K562 (cell line): ENCODE data around the gene HS3ST1. TPM values are rescaled to one million over a fixed set of nuclear protein-coding genes. Genes with fewer than 3 reads are reported as not detected.

Source experiments
- ATF1 ChIP-seq, 2 experiments: fragments of 450-650 bp in 1 of 2; IDR thresholded peaks; 2 replicates each; pipeline ENCODE4 v1.6.1; 2016; ENCODE audit warnings: missing compliant biosample characterization in 1 of 2, missing genetic modification characterization in 1 of 2
- ELF4 ChIP-seq: fragments of 450-650 bp; formaldehyde crosslinking; IDR thresholded peaks from 2 replicates; pipeline ENCODE4 v1.4.0; 2022; ENCODE audit warnings: missing genetic modification characterization
- EP300 ChIP-seq: IDR thresholded peaks from 2 replicates; pipeline ENCODE4 v1.6.1; 2012; ENCODE audit warnings: low read length, improper control_type of control experiment
- NFIX ChIP-seq: fragments of 250-450 bp; sonication (Bioruptor Pico); IDR thresholded peaks from 2 replicates; pipeline ENCODE4 v1.4.0; 2020; ENCODE audit warnings: low read depth, mild to moderate bottlenecking, moderate library complexity
- NFRKB ChIP-seq: fragments of 450-650 bp; IDR thresholded peaks from 2 replicates; pipeline ENCODE4 v1.6.1; 2016; ENCODE audit warnings: low read depth
- NUFIP1 ChIP-seq: fragments of 450-650 bp; IDR thresholded peaks from 2 replicates; pipeline ENCODE4 v1.6.1; 2018; ENCODE audit not compliant: partially characterized antibody
- TSC22D4 ChIP-seq: fragments of 450-650 bp; IDR thresholded peaks from 2 replicates; pipeline ENCODE4 v1.6.1; 2016; ENCODE audit warnings: missing genetic modification characterization, missing biosample characterization, control low read depth
- ZNF197 ChIP-seq: fragments of 200-800 bp; sonication (Bioruptor generic); IDR thresholded peaks from 2 replicates; pipeline ENCODE4 v1.6.1; 2016; ENCODE audit warnings: low read depth, missing genetic modification characterization, missing compliant biosample characterization
- ZNF57 ChIP-seq: fragments of 450-650 bp; formaldehyde crosslinking; IDR thresholded peaks from 2 replicates; pipeline ENCODE4 v1.4.0; 2020; ENCODE audit warnings: mild to moderate bottlenecking, moderate library complexity
- polyA plus RNA-seq, 8 experiments: library from polyadenylated mRNA; depleted of rRNA in 4 of 8; stranded (reverse) in 5 of 8; unstranded in 3 of 8; fragments of >200 nt; fragmentation: Nextera tagmentation in 2 of 8; fragmentation: Illumina TruSeq in 1 of 8; extraction: Ambion mirVana in 2 of 8; extraction: Trizol in 1 of 8; gene quantifications; 2 replicates each; pipeline versions ENCODE4 v1.2.1 to v1.2.3, GENCODE V29; 2011 to 2014; ENCODE audit warnings: inconsistent platforms in 1 of 8, missing spikeins in 1 of 8
- total RNA-seq, 7 experiments: library from RNA; depleted of rRNA in 6 of 7; stranded (reverse); fragments of >200 nt in 6 of 7; fragmentation: Illumina TruSeq in 2 of 7; extraction: Trizol in 2 of 7; gene quantifications; 2 replicates each; pipeline versions ENCODE4 v1.2.1 to v1.2.3, GENCODE V29; 2011 to 2021; ENCODE audit warnings: low replicate concordance in 1 of 7
- TF ChIP-seq, protein P1 (sequence below): fragments of 450-650 bp; IDR thresholded peaks from 2 replicates; pipeline ENCODE4 v1.6.1; 2018; ENCODE audit warnings: mild to moderate bottlenecking, low read depth; ENCODE audit not compliant: partially characterized antibody
- TF ChIP-seq, protein P2 (sequence below), 3 experiments: fragments of 200-800 bp in 1 of 3; fragments of 250-450 bp in 1 of 3; fragments of 450-650 bp in 1 of 3; sonication (Bioruptor Pico) in 1 of 3; sonication (Bioruptor generic) in 1 of 3; formaldehyde crosslinking in 1 of 3; IDR thresholded peaks; 2 replicates each; pipeline versions ENCODE4 v1.6.1 to v1.8.0; 2016 to 2022; ENCODE audit warnings: mild to moderate bottlenecking in 2 of 3, missing genetic modification characterization in 2 of 3, missing compliant biosample characterization in 1 of 3, moderate library complexity in 1 of 3
- TF ChIP-seq, protein P3 (sequence below), 2 experiments: fragments of 450-650 bp; formaldehyde crosslinking in 1 of 2; IDR thresholded peaks; 2 replicates each; pipeline versions ENCODE4 v1.4.0 to v1.6.1; 2014 to 2020; ENCODE audit warnings: mild to moderate bottlenecking in 2 of 2, borderline replicate concordance in 1 of 2, low read depth in 1 of 2
- TF ChIP-seq, protein P4 (sequence below), 2 experiments: fragments of 250-450 bp in 1 of 2; fragments of 450-650 bp in 1 of 2; sonication (Bioruptor Pico) in 1 of 2; IDR thresholded peaks; 2 replicates each; pipeline versions ENCODE4 v1.6.1 to v1.8.0; 2016 to 2021; ENCODE audit warnings: mild to moderate bottlenecking in 2 of 2, moderate library complexity in 2 of 2, missing compliant biosample characterization in 1 of 2, missing genetic modification characterization in 1 of 2

Gene HS3ST1
- total and polyA plus RNA-seq, 9 of the 15 experiments (the other 6 are each of a cell fraction or from before 2014, with no cell fraction given), result 0.02 TPM; not detected in 8

DNA sequence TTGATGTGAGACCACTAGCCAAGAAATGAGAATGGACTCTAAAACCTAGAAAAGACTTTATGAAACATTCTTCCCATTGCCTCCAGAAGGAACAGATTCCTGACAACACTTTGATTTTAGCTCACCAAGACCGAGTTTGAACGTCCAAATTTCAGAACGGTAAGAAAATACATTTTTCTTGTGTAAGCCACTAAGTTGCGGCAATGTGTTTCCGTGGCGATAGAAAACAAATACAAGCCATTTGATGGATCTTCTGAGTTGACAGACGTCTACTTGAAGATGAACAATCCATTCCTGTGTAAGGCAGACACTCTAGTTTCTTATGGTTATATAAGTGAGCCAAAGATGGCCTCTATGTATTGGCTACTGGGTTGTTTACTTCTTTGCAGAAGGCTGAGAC lies 52.5 kb downstream of the HS3ST1 start (continued):
- TF ChIP-seq, protein P1, sequence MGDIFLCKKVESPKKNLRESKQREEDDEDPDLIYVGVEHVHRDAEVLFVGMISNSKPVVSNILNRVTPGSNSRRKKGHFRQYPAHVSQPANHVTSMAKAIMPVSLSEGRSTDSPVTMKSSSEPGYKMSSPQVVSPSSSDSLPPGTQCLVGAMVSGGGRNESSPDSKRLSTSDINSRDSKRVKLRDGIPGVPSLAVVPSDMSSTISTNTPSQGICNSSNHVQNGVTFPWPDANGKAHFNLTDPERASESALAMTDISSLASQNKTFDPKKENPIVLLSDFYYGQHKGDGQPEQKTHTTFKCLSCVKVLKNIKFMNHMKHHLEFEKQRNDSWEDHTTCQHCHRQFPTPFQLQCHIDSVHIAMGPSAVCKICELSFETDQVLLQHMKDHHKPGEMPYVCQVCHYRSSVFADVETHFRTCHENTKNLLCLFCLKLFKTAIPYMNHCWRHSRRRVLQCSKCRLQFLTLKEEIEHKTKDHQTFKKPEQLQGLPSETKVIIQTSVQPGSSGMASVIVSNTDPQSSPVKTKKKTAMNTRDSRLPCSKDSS, result no peak
- TF ChIP-seq, protein P2, sequence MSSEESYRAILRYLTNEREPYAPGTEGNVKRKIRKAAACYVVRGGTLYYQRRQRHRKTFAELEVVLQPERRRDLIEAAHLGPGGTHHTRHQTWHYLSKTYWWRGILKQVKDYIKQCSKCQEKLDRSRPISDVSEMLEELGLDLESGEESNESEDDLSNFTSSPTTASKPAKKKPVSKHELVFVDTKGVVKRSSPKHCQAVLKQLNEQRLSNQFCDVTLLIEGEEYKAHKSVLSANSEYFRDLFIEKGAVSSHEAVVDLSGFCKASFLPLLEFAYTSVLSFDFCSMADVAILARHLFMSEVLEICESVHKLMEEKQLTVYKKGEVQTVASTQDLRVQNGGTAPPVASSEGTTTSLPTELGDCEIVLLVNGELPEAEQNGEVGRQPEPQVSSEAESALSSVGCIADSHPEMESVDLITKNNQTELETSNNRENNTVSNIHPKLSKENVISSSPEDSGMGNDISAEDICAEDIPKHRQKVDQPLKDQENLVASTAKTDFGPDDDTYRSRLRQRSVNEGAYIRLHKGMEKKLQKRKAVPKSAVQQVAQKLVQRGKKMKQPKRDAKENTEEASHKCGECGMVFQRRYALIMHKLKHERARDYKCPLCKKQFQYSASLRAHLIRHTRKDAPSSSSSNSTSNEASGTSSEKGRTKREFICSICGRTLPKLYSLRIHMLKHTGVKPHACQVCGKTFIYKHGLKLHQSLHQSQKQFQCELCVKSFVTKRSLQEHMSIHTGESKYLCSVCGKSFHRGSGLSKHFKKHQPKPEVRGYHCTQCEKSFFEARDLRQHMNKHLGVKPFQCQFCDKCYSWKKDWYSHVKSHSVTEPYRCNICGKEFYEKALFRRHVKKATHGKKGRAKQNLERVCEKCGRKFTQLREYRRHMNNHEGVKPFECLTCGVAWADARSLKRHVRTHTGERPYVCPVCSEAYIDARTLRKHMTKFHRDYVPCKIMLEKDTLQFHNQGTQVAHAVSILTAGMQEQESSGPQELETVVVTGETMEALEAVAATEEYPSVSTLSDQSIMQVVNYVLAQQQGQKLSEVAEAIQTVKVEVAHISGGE (CRISPR knock-in tag; IDR thresholded peaks at IDR 0.05), result no peak
- TF ChIP-seq ATF1 (CRISPR knock-in tag; IDR thresholded peaks at IDR 0.05) (no peak), ATF1 (tag; IDR thresholded peaks at IDR 0.05) (no peak), ELF4 (CRISPR knock-in tag) (no peak), TSC22D4 (tag) (no peak), ZNF197 (no peak), NFIX (CRISPR knock-in tag) (no peak), ZNF57 (no peak), NFRKB (no peak), EP300 (no peak), NUFIP1 (no peak)
- TF ChIP-seq, protein P3, sequence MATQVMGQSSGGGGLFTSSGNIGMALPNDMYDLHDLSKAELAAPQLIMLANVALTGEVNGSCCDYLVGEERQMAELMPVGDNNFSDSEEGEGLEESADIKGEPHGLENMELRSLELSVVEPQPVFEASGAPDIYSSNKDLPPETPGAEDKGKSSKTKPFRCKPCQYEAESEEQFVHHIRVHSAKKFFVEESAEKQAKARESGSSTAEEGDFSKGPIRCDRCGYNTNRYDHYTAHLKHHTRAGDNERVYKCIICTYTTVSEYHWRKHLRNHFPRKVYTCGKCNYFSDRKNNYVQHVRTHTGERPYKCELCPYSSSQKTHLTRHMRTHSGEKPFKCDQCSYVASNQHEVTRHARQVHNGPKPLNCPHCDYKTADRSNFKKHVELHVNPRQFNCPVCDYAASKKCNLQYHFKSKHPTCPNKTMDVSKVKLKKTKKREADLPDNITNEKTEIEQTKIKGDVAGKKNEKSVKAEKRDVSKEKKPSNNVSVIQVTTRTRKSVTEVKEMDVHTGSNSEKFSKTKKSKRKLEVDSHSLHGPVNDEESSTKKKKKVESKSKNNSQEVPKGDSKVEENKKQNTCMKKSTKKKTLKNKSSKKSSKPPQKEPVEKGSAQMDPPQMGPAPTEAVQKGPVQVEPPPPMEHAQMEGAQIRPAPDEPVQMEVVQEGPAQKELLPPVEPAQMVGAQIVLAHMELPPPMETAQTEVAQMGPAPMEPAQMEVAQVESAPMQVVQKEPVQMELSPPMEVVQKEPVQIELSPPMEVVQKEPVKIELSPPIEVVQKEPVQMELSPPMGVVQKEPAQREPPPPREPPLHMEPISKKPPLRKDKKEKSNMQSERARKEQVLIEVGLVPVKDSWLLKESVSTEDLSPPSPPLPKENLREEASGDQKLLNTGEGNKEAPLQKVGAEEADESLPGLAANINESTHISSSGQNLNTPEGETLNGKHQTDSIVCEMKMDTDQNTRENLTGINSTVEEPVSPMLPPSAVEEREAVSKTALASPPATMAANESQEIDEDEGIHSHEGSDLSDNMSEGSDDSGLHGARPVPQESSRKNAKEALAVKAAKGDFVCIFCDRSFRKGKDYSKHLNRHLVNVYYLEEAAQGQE (IDR thresholded peaks at IDR 0.05; ENCODE audit: borderline replicate concordance), result no peak
- TF ChIP-seq, protein P3 (CRISPR knock-in tag; IDR thresholded peaks at IDR 0.05; ENCODE audit: low read depth), result no peak
- TF ChIP-seq, protein P4, sequence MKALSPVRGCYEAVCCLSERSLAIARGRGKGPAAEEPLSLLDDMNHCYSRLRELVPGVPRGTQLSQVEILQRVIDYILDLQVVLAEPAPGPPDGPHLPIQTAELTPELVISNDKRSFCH (CRISPR knock-in tag; IDR thresholded peaks at IDR 0.05), result no peak
- TF ChIP-seq, protein P4 (tag; IDR thresholded peaks at IDR 0.05), result no peak
